Renal cortical epithelial cell (primary cell): ENCODE measurements around the gene DIP2B. TPM values are rescaled to one million over a fixed set of nuclear protein-coding genes. Genes with fewer than 3 reads are reported as not detected.

Experiments used
- DNase-seq: peaks from one replicate; pipeline ENCODE4 v3.0.0-alpha.2; 2011; ENCODE audit warnings: low read depth
- total RNA-seq: library from RNA; depleted of rRNA; stranded (reverse); fragments of >200 nt; gene quantifications from 2 replicates; pipeline ENCODE4 v1.2.3, GENCODE V29; 2014

DIP2B gene
- total RNA-seq, 1 donor from 2014 or later = 60.2 TPM

DNA sequence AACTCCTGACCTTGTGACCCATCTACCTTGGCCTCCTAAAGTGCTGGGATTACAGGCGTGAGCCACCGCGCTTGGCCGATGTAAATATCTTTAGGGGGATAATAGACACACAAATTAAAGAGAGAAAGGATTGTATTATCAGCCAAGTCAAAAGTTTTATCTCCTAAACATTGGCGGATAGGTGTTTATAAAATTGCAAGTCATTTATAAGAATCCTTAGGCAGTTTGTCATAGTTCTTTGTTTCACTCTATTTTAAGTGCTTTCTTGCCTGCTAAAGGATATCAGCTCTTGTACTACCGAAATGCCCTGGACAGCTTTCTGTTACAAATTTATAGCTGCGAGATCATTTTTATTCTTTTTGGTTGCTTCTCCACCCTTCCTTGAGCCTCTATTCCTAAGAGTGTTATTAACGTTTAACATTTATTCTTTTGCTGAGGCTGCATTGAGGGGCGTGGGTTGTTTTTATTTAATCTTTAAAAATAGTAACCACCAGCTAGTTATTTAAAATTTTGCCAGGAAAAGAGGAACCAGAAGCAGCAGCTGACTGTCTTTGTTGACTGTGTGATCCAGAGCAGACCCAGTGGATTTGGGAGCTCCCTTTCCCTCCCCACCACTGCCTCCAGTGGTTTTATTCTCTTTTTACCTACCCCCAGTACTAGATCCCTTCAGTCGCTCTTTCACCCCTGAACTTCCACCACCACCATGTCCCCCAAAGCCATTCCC is 106.4 kb downstream of the DIP2B start:
- no peak for DNase-seq

DNA sequence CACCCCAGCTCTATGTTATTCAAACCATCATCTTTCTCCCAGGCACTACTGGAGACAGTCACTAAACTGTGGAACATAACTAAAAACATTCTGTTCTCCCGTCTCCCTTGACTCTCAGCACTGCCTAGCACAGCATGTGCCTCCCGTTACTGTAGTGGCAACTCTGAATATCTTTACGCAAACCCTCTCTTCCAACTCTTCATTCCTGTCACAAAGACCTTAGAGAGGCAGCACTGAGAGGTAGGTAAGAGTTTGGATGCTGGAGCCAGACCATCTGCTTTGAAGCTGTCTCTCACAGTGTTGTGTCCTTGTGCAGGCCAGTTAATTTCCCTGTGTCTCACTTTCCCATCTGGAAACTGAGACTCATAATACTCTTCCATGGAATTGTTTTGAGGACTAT is 108.1 kb downstream of the DIP2B start:
- DNase-seq = no peak

DNA sequence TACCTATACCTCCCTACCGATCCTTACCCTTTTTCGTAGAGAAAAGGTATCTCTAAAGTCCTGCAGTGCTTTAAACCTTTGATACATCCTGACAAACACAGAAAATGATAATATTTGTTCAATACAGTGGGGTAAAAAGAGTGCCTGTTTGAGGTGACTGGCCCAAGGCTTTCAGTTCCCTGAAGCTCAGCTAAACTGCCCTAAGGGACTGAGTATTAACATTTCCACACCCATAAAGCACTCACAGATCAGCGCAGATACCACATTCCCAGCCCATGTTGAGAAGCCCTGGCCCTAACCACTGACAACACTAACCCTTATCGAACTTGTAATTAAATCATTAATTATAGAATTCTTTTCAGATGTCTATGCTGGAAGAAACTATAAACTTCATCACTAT is 108.7 kb downstream of the DIP2B start:
- DNase-seq = no peak

DNA sequence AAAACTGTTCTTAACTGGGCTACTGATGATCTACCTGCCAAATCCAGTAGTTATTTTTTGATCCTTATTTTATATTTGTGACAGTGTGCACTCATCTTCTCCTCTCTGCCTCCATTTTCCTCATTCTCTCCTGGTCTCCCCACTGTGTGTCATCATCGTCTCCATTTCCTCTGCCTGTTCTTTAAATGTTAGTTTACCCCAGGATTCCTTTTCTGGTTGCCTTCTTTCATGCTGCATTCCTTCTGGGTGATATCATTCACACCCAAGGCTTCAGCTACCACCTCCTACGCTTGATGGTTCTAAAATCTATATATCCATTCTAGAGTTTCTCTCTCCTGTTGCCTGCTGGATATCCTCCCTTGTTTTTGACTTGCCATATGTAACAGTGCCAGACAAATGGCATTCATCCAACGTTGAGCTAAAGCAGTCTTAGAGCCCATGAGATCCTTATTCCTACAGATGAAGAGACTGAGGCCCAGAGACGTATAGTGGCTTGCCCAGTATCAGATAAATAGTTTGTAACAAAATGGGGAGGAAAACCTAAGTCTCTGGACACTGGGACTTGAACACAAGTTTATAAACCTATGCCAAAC is 109.5 kb downstream of the DIP2B start:
- DNase-seq = peak; percentile 83

DNA sequence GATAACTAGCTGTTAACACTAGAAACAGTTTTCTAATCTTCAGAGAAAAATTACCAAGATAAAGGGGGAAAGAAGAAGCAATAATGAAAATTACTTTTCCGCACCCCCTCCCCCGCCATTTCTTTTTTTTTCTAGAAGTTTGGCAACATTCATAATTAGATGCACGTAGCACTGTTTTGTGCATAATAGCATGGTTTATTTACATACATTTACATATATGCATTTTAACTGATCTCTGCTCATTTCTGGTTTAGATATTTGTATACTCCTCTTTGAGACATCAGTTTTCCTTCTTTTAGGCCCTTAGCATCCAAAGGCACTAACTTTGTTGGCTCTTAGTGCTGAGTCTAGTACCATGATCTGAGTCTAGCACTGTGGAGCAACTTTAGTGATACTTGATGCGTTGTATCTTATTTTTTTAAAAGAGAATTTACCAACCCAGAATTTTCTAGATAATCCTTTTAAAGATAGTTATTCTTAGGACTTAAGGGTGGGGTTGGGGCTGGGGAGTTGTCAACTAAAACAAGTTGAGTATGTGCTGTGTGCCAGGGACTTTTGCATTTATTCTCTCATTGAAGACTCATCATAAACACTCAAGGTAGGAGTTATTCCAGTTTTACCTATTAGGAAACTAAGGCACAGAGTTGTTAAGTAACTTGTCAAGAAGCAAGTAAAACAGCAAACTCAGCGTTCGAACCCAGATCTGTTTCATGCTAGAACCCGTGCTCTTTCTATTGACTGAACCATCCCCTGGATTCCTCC is 110.5 kb downstream of the DIP2B start:
- DNase-seq = no peak

DNA sequence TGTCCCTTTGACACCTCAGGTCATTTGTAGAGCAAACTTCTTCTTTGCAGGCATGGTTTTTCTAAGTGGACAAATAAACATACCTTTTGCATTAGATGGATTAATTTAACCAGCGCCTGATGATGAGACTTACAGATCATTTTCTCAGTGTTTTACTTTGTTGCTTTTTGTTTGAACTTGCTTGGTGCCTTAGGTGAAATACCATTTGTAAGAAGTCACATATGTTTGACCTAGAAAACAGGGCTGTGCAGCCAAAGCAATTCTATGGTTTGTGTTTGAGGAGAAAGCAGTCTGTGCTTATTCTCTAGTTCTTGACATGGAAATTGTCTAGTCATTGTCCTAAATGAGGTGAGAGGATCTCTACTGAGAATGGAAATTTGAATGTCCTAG is 111.1 kb downstream of the DIP2B start:
- DNase-seq = peak; percentile 55

DNA sequence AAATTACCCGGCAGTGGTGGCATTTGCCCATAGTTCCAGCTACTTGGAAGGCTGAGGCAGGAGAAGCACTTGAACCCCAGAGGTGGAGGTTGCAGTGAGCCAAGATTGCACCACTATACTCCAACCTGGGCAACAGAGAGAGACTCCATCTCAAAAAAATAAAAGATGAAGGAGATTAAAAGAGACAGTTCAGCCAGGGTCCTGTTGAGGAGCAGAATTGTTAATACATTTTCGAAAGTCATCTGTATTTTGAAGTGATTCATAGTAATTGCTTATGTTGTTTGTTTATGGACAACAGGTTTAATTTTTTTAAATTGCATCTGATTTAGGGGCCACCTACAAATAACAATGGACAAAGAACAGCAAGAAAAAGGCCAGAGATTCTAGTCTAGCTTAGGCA is 112.9 kb downstream of the DIP2B start:
- no peak for DNase-seq

DNA sequence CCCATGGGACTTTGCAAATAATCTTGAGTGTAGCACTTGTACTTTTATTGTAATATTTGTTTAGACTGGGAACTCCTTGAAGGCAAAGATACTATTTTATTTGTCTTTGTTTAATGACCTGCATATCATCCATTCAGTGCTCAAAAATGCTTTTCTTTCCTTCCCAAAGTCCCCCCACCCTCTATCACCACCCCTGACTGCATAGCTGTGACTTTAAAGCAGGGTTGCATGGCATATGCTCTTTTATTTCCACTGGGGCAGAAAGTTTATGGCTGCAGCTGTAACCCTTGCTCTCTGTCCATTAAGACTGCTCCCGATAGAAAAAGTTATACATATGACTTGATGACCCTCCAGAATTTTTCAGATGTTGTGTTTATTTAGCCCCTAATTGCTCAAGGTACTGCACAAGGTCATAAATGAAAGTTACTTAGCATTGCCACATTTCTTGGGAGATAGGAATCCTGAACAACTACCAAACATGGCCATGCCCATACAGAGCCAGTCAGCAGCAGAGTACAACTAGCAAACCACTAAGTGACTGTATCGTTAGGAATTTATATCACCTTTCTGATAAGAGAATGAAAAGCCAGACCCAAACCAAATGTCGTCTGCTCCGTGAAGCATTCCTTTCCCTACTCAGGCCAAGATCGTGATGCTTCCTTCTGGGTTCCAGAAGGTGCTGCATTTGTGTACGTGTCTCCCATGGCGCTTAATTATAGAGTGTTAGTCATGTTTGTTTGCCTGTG is 114.3 kb downstream of the DIP2B start:
- peak; percentile 92 for DNase-seq

DNA sequence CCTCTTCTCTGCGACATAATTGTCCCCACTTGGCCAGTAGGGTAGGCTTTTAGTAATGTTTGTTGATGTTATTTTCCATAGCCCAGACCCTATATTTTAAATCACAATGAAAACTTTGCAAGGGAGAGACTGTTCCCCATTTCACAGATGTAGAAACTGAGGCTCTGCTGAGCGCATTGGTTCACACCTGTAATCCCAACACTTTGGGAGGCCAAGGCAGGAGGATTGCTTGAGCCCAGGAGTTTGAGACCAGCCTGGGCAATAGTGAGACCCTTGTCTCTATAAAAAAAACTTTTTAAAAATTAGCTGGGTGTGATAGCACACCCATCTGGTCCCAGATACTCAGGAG is 114.8 kb downstream of the DIP2B start:
- no peak for DNase-seq

DNA sequence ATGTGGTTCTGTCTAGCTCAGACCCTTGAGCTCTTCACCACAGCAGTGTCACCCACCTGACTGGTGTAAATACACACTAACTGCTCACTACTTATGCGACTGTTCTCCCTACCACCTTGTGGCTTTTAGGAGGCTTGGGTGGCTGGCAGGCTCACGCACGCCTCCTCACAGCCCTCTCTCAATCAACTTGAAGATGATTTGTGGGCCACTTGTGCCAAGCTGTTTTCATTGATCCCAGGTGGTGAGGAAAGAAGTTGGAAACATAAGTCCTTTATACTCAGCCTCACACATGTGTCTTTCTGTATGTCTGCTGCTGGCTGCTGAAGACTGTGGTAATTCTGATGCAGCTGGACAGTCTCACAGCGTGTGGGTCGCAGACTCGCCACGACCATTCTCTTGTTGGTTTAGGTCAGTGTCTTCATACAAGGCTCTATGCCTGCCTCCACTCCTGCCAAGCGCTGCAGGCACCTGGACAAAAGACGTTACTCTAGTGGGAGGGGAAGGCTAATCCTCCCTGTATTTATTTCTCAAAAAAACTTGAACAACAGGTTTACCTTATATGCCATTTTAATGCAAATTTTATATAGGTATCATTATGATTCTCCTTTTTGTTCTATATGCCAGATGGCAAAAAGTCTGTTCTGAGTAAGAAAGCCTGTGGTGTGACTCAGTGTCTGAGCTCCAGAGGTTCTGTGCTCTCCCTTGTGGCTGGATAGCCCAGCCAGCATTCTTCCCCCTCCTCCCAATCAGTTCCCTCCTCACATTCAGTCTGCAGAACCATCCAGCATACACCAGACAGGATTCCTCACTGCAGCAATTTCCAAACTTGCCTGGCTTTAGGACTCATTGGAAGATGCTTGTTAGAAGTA is 115.6 kb downstream of the DIP2B start:
- peak; percentile 84 for DNase-seq

DNA sequence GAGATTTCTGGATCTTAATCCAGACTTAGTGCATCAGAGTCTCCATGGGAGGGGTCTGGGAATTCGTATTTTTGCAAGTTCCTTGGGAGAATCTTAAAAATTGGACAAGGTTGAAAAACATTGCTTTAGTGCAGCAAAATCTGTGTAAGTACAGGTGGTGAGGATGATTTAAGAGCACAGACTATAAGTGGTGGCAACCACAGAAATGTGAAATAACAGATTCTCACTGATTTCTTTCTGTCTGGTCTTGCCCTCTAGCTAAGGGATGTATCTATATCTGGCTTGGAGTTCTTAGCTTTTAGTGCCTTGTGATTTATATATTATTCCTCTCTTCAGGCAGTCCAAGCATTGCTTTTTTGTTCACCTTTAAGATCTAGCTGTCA is 116.2 kb downstream of the DIP2B start:
- DNase-seq = no peak

DNA sequence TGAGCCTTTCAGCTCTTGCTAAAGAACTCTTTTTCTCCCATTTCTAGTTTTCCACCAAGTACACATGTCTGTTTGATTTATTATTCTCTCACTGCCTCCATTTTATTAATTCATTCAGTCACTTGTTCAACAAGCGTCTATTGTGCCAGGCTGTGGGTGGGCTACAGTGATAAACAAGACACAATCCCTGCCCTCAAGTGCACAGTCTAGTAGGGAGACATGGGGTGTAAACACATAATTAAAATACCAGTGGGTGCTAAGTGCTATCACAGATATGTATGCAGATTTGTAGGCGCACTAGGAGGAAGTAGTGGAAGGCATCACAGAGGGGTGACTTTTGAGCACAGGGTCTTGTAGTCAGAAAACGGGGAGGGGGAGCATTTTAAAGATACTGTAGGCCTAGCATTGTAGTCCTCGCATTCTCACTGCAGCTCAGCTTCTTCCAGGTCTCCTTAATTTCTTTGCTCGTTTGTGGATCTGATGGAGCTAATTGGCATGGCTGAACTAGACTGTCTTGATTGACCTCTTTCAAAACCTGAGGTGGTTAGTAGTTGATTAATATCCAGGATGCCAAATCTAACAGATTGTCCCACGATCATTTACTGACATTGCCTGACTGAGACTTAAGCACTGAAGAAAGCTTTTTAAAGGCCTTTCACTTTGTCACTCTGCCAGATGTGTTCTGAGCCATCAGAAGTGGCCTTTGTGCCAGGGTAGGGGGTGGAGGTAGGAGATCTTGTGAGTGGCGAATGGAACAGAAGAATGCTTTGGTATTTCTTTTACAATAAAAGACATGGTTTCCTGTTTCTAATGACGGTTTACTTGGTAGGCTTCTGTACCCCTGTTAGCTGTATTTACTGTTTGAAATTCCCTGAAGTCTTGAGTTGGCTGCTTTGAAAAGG is 116.9 kb downstream of the DIP2B start:
- no peak for DNase-seq

DNA sequence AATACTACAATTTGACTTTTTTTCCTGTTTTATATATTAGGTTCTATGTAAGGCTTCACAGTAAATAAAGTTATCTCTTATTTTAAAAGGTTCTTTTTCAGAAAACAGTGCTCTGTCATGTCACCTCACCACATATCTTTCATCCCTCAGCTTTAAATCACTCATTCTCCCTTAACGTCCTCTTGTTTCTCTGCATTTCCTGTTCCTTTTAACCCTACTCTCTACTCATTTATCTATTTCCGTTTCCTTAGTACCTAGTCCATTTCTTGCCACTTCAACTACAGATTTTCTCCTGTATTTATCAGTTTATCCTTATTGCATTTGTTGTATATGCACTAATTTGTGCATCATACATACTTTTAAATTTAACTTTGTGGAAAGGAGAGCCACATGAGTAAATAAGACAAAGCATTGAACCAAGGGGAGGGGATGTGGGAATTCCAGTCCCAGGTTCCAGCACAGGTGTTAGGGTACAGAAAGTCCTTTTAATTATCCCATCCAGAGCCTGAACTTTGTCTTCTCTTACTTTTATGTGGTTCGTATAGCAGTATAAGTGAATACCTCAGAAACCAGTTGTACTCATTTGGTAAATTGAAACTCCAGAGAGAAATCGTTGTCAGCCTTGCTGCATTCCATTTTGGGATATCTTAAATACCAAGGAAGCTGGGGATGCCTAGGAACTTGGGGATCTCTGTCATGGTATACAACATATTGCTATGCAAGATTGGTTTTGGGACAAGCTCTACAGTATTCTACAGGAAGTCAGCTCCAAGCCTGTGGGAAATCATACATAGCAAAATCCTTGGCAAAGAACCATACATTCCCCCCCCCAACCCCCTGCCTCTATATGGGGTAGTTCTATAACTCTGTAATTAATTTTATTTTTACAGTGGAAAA is 120.5 kb downstream of the DIP2B start:
- no peak for DNase-seq

DNA sequence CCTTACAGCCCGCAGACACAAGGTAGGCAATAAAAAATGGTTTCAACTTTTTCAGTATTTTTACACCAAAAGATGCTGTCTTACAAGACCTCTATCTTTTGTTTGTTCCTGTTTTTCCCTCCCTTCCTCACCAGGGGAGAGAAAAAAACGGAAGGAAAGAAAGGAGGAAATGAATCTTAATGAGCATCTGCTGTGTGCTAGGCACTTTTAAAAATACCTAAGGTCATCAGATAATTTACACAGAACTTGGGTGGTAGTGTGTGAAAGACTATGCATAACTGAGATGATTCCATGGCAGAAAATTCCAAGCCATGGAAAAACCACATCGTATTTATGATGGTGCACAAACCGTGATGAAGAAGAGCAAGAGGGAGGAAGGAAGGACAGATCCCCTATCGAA is 121.2 kb downstream of the DIP2B start:
- no peak for DNase-seq

DNA sequence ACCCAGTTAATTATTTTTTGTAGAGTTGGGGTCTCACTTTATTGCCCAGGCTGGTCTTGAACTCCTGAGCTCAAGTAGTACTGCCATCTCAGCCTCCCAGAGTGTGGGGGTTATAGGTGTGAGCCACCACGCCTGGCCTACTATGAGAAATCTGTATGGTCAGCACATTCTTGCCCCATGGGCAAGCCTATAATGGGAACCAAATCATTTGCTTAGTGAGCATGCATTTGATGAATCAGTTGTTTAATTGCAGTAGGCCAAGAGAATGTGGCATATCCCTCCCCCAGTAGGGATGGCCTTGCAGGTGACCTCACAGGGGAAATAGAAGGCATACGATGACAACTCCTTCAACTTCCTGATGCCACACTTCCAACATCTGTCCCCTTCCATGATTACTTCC is 122.7 kb downstream of the DIP2B start:
- no peak for DNase-seq

DNA sequence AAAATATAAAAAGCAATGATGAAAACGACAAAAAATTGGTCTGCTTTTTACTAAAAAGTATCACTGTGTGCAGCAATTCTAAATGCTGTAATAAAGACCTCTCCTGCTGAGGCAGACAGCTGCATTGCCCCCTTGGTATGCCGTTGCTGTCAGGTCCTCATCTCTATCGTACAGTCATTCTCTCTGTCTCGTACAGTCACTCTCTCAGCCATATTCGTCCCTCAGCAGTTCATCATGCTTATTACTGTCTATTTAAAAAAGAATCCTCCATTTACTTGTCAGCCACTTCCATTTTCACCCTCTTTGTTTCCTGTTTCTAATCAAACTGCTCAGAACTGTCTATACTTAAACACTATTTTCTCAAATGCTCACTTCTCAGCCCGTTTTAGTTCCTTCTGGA is 123.6 kb downstream of the DIP2B start:
- DNase-seq = no peak

DNA sequence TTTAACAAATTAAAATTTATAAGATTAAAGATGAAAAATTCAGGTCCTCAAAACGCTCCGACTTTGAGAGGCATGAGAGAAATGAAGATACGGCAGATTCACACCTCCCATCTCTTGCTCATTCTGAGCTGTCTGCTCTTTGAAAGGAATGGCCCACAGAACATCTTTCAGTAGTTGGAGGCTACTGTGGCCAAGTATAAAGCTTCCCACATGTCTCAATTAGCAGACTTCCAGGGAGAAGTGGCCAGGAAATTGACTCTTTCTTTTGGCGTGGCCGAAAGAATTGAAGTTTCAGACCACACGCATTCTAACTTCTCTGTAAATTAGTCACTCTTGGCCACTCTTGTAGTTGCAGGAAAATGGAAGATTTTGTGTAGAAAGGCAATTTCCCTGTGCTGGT is 129.2 kb downstream of the DIP2B start:
- DNase-seq = no peak

DNA sequence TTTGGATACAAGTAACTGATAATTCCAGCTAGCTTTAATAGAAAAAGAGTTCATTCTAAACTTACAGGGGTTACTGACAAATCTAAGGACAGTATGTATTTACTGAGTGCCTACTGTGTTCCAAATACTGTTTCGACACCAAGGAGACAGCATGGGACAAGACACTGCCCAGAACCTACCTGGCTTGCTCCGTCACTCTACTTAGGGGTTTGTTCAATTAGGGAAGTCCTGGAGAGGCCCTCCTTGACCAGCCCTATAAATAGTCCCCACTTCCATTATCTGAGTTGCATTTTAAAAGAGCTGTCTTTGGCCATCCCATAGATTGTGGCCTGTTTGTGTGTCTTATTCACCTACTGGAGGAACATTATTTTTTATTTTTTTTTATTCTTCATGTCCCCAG is 129.6 kb downstream of the DIP2B start:
- no peak for DNase-seq

DNA sequence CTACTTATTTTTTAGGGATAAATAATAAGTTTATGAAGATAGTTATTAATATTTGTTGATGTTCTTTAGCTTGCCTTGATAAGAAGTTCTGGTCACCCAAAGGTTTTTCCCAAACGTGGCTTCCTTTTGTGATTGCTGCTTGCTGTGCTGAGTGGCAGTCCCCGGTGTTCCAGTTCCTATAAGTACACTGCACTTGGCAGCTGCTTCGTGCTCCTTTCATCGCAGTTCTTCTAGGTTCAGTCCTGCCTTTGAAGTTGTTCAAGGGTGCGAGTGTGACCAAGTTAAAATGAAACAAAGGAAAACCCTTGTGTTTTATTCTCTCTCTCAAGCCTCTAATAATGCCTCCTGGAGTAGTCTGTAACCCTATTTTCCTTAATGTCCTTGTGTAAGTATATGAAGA is 130.6 kb downstream of the DIP2B start:
- no peak for DNase-seq

DNA sequence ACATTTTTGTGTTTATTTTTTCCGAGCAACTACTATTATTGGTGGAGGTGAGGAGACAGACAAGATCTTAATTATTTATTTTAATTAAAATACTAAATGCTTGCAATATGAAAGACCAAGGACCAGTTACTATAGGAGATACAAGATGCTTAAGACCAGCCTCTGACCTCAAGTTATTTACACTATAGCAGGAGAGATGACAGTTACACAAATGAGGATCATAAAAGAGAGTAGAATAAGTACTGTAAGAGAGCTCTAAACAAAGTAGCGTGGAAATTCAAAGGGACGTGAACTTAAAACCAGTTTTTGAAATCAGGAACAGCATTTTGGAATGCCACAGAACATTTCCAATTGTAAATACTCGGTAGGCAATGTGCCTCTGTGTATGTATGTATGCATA is 131.1 kb downstream of the DIP2B start:
- DNase-seq = no peak
